Esophagus muscularis mucosa (tissue), 3 donors: ENCODE measurements around the gene TEX44.

ENCODE experiments used
- CTCF ChIP-seq, 3 experiments: fragments of 200-600 bp in 2 of 3; fragments of 450-650 bp in 1 of 3; sonication (generic) in 2 of 3; IDR thresholded peaks; one replicate each; pipeline ENCODE4 v1.5.1; 2017 to 2019; ENCODE audit warnings: antibody characterized with exemption in 3 of 3, mild to moderate bottlenecking in 2 of 3, moderate library complexity in 1 of 3
- POLR2A ChIP-seq: fragments of 450-650 bp; IDR thresholded peaks from one replicate; pipeline ENCODE4 v1.6.1; 2017; ENCODE audit warnings: antibody characterized with exemption, moderate library complexity, mild to moderate bottlenecking, low read depth

- no peak for TF ChIP-seq CTCF (IDR thresholded peaks at IDR 0.05)
- no peak for TF ChIP-seq POLR2A
Measured at GRCh38 chr2:231621051-231621879, 28.6 kb downstream of the TEX44 start.
